ENCODE results near the gene RPRM.
"Not testable (repeated sequence)": the region's sequence is repeated elsewhere in the genome, so short reads cannot be mapped to it uniquely, and the experiment has no call there.

RPRM gene

GRCh38 chr2:153461453-153461852 lies 17.1 kb downstream of the RPRM start:
- TF ChIP-seq CTCF (conservative IDR thresholded peaks at IDR 0.05; ENCODE audit: low read length) = no peak
- DNase-seq (ENCODE audit: low read depth) = no peak
- no peak overlapping the region for H3K4me3 ChIP-seq (ENCODE audit: low read length)

- no peak for DNase-seq (ENCODE audit: low read depth)
- no peak overlapping the region for H3K4me3 ChIP-seq (ENCODE audit: low read length)
- TF ChIP-seq CTCF (conservative IDR thresholded peaks at IDR 0.05; ENCODE audit: low read length) = no peak
These were observed 22.7 kb downstream of the RPRM start for GRCh38 chr2:153455861-153456260.

GRCh38 chr2:153455403-153455802 lies 23.2 kb downstream of the RPRM start:
- no peak for TF ChIP-seq CTCF (conservative IDR thresholded peaks at IDR 0.05; ENCODE audit: low read length)
- no peak overlapping the region for H3K4me3 ChIP-seq (ENCODE audit: low read length)
- no peak for DNase-seq (ENCODE audit: low read depth)

- no peak for DNase-seq (ENCODE audit: low read depth)
- no peak overlapping the region for H3K4me3 ChIP-seq (ENCODE audit: low read length)
- no peak for TF ChIP-seq CTCF (conservative IDR thresholded peaks at IDR 0.05; ENCODE audit: low read length)
These were observed 27.0 kb downstream of the RPRM start for GRCh38 chr2:153451611-153452010.

- DNase-seq (ENCODE audit: low read depth) = no peak
- TF ChIP-seq CTCF (conservative IDR thresholded peaks at IDR 0.05; ENCODE audit: low read length) = no peak
- H3K4me3 ChIP-seq (ENCODE audit: low read length) = no peak overlapping the region
These were observed 35.5 kb downstream of the RPRM start for GRCh38 chr2:153443106-153443505.

- H3K4me3 ChIP-seq (ENCODE audit: low read length); DNase-seq (ENCODE audit: low read depth): not testable (repeated sequence)
These were observed 35.9 kb downstream of the RPRM start for GRCh38 chr2:153442616-153443015.

GRCh38 chr2:153440090-153440489 lies 38.5 kb downstream of the RPRM start:
- H3K4me3 ChIP-seq (ENCODE audit: low read length); DNase-seq (ENCODE audit: low read depth): not testable (repeated sequence)

GRCh38 chr2:153433403-153433802 lies 45.2 kb downstream of the RPRM start:
- DNase-seq (ENCODE audit: low read depth) = no peak
- TF ChIP-seq CTCF (conservative IDR thresholded peaks at IDR 0.05; ENCODE audit: low read length) = no peak

More at GRCh38 chr2:153433403-153433802, 45.2 kb downstream of the RPRM start:
- no peak overlapping the region for H3K4me3 ChIP-seq (ENCODE audit: low read length)

Data from AG10803 (cell line).